Activated CD4-positive, alpha-beta T cell treated with anti-CD3 and anti-CD28 coated beads for 48 hours (primary cell): ENCODE data around the gene TCAP.
A peak's percentile ranks its signal among the peaks of the same experiment; 100 is the strongest.

ENCODE experiments used
- DNase-seq: peaks from one replicate; pipeline ENCODE4 v3.0.0-alpha.2; 2020

TCAP gene

GRCh38 chr17:39667945-39668924 is 3.1 kb downstream of the TCAP start, which contains the start of gene PNMT:
TSS of gene PNMT (plus strand) at chr17:39668453. CDS start at chr17:39668476, 23 bp downstream.
- peak; percentile 83 for DNase-seq

DNA sequence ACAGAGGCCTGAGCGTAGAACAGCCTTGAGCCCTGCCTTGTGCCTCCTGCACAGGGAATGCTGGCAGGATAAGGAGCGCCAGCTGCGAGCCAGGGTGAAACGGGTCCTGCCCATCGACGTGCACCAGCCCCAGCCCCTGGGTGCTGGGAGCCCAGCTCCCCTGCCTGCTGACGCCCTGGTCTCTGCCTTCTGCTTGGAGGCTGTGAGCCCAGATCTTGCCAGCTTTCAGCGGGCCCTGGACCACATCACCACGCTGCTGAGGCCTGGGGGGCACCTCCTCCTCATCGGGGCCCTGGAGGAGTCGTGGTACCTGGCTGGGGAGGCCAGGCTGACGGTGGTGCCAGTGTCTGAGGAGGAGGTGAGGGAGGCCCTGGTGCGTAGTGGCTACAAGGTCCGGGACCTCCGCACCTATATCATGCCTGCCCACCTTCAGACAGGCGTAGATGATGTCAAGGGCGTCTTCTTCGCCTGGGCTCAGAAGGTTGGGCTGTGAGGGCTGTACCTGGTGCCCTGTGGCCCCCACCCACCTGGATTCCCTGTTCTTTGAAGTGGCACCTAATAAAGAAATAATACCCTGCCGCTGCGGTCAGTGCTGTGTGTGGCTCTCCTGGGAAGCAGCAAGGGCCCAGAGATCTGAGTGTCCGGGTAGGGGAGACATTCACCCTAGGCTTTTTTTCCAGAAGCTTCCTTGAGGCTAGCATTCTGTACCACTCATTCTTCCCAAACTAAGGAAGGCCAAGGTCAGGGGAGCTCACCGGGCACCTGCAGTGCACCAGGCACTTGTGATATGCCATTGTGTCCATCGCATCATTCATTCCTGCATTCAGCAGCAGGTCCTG is 5.0 kb downstream of the TCAP start:
- no peak for DNase-seq

GRCh38 chr17:39670746-39671145 is 5.6 kb downstream of the TCAP start:
- DNase-seq: no peak

DNA sequence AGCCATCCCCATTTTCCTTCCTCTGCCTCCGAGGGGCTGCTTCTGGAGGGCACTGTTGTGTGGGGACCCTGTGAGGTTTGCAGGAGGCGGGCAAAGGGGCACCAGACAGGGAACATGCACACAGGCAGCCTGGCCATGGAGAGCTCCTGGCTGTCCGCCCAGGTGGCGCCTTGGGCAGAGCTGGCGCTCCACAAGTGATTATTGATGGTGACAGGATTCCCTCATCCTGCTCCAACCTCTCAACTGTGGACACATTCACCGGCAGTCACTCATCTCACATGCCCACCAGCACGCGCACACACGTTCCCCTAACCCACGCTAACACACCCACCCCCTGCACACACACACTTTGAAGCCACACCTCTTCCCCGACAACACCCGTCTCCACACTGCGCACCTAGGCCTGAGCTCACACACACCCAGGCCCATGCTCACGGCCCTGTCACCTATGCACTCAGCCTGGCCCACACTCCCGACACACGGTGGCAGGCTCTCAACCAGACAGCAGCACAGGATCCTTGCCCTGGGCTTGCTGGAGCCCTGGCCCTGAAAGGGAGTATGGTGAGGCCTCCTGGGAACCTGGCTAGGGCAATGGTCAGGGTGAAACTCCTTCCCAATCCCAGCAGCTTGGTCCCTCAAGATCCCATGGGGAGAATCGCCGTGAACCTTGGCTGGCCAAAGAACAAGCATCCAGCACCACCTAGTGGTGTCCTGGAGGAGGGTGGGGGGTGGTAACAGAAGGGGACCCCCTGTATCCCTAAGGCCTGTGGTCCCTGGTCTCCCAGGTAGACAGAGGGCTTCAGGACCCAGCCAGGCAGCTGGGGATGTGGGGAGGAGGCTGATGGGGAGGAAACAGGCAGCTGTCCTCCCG is 6.7 kb downstream of the TCAP start:
- DNase-seq: peak; percentile 20

DNA sequence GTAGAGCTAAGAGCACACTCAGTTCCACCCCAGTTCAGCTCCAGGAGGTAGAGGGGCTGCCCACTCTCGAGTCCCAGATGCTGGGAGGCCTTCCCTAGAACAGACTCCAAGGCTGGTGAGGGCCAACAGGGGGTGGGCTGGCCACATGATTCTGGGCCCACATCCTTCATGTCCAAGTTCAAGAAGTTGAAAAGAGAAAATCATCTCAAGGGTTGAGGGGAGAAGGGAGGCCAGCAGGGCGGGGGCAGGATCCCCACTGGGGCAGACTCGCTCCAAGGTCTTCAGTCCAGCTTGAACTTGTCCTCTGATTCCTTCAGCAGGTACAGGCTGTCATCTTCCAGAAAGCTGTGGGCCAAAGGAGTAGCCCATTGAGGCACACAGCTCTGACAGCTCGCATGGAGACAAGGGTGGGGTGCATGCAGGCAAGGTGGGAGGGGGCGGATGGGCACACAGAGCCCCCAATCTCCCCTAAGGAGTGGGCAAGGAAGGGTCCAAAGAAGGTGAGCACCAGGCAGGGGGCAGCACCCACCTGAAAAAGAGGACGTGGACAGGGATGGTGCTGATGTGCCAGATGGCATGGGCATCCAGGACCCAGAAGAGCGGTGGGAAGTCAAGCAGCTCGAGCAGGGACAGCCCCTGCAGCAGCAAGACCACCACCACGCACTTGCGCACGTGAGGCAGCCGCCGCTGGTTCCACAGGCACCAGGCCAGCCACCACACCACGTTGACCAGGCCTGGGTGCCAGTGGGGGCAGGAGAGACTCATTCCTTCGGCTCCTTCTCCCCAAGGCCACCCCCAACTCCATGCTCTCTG is 7.6 kb downstream of the TCAP start:
- no peak for DNase-seq

- no peak for DNase-seq
Observed at GRCh38 chr17:39673335-39674081, 8.4 kb downstream of the TCAP start.

DNA sequence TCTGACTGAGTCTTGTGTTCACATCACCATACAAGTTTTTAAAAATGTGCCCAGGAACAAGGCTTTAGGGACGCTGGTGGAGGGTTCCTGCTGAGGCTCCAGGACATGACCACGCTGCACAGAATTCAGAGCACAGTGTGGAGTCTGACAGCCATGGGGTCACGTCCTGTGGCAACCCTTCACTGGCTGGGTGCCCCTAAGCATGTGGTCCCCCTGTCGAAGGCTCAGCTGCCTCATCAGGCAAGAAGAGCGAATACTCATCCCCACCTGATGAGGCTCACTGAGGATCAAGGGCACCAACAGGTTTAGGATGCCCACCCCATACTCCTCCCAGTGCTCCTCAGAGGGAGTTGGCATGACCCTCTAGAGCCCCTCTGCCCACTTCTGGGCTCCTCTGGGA is 9.0 kb downstream of the TCAP start:
- no peak for DNase-seq

DNA sequence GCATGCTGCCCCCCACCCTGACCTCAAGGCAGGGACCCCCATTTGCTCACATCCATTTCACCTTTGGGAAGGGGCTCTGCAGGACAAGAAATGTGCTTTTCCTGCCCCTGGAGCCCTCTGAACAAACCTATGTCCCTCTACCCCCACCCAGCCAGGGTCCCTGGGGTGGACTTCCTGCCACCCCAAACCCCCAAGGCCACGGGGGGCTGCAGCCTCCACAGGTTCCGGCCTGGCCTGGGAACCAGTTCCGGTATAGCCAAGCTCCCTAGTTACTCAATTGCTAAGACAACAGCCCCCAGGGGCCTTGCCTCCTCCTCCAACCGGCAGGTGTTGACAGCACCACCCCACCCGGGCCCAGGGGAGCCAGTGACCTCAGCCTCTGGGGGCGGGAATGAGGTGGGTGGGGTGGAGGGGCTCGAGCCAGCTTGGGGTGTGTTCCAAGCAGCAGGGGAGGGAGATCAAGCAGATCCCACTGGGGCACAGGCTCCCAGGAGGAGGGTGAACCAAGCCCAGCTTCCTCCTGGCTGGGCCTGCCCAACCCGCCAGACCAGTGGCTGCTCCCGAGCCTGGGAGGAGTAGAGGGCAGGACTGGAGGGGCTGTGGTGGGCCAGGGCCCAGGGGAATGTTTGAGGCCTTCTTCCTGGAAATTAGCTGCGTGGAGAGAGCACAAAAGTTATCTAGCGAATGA is 9.7 kb downstream of the TCAP start:
- no peak for DNase-seq

DNA sequence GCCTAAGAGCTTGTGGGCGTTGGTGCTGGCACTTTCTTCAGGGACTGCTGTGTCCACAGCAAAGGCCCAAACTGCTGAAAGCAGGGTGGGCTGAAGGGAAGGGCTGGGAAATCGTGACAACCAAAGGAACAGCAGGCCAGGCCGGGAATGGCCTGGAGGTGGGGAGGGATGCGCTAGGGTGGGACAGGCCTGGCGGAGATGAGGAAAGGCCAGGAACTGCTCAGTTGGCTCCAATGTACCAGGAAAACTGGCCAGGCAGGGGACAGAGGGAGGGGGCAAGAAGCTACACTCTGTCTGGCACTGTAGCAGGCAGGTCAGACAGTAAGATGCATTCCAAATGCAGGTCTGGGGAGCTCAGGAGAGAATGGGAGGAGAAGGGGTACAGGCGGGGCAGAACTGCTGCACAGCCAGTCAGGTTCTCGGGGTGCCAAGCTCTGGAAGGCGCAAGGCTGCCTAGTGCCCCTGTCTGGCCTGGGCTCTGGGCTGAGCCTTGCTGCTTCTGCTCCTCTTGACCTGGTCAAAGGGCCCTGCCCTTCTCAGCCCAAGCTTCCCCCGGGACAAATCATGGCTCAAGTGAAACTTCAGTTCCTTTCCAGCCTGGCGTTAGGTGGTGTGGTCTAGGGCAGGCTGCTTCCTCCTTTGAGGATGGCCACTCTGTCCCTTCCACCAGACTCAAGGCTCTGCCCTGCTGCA is 10.4 kb downstream of the TCAP start:
- DNase-seq: no peak

GRCh38 chr17:39676198-39676819 is 11.2 kb downstream of the TCAP start:
- peak; percentile 42 for DNase-seq

- DNase-seq: no peak
Observed at GRCh38 chr17:39677072-39677471, 11.9 kb downstream of the TCAP start.

- DNase-seq: no peak
Observed at GRCh38 chr17:39677542-39678339, 12.6 kb downstream of the TCAP start.

GRCh38 chr17:39678340-39679116 is 13.4 kb downstream of the TCAP start:
- no peak for DNase-seq

GRCh38 chr17:39679521-39680192 is 14.5 kb downstream of the TCAP start:
- peak; percentile 43 for DNase-seq

DNA sequence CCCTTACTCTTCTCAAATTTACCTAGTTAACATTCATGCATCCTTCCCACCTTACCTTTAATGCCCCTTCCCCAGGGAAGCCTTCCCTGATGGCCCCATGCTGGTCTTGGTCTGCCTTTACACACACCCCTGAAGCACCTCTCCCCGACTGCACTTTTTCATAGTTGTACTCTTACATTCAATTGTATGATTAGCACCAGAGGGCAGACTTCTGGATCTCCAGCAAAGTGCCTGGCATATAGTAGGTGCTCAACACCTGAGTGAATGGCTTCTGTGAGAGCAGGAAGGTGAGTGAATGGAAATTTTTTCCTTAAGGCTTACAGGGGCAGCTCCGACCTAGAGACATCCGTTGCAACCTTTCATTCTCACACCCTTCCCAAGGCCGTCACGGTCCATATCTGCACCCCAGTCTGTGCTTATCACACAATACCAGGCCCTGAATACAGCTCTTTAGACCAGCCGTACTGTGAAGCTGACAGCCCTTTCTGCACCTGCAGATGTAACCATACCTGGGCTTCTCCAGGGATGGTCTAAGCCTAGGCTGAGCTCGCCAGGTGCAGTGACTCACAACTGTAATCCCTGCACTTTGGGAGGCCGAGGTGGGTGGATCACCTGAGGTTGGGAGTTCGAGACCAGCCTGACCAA is 18.3 kb downstream of the TCAP start:
- DNase-seq: no peak
